Tibial nerve (tissue), 3 donors: ENCODE results near the gene GABRQ.

ENCODE experiments used
- POLR2A ChIP-seq, 2 donors: fragments of 450-650 bp; IDR thresholded peaks; one replicate each; pipeline ENCODE4 v1.6.1; 2017; ENCODE audit warnings: antibody characterized with exemption in 2 of 2, mild to moderate bottlenecking in 2 of 2, moderate library complexity in 2 of 2
- TF ChIP-seq, protein P1 (sequence below), 5 experiments: fragments of 200-600 bp in 3 of 5; fragments of 450-650 bp in 2 of 5; sonication (generic) in 3 of 5; IDR thresholded peaks; one replicate each; pipeline ENCODE4 v1.5.1; 2016 to 2019; ENCODE audit warnings: antibody characterized with exemption in 5 of 5, mild to moderate bottlenecking in 3 of 5, moderate library complexity in 2 of 5

- TF ChIP-seq POLR2A (IDR thresholded peaks at IDR 0.05) = no peak
- TF ChIP-seq, protein P1, sequence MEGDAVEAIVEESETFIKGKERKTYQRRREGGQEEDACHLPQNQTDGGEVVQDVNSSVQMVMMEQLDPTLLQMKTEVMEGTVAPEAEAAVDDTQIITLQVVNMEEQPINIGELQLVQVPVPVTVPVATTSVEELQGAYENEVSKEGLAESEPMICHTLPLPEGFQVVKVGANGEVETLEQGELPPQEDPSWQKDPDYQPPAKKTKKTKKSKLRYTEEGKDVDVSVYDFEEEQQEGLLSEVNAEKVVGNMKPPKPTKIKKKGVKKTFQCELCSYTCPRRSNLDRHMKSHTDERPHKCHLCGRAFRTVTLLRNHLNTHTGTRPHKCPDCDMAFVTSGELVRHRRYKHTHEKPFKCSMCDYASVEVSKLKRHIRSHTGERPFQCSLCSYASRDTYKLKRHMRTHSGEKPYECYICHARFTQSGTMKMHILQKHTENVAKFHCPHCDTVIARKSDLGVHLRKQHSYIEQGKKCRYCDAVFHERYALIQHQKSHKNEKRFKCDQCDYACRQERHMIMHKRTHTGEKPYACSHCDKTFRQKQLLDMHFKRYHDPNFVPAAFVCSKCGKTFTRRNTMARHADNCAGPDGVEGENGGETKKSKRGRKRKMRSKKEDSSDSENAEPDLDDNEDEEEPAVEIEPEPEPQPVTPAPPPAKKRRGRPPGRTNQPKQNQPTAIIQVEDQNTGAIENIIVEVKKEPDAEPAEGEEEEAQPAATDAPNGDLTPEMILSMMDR (IDR thresholded peaks at IDR 0.05) = no peak
Measured at GRCh38 chrX:152641256-152641875, 3.7 kb downstream of the GABRQ start.
